Measurements from ENCODE around the gene ULK1. TPM values are rescaled to one million over a fixed set of nuclear protein-coding genes. Genes with fewer than 3 reads are reported as not detected.

ULK1 gene
- total RNA-seq, 1 experiment from 2014 or later, result 67.8 TPM

DNA sequence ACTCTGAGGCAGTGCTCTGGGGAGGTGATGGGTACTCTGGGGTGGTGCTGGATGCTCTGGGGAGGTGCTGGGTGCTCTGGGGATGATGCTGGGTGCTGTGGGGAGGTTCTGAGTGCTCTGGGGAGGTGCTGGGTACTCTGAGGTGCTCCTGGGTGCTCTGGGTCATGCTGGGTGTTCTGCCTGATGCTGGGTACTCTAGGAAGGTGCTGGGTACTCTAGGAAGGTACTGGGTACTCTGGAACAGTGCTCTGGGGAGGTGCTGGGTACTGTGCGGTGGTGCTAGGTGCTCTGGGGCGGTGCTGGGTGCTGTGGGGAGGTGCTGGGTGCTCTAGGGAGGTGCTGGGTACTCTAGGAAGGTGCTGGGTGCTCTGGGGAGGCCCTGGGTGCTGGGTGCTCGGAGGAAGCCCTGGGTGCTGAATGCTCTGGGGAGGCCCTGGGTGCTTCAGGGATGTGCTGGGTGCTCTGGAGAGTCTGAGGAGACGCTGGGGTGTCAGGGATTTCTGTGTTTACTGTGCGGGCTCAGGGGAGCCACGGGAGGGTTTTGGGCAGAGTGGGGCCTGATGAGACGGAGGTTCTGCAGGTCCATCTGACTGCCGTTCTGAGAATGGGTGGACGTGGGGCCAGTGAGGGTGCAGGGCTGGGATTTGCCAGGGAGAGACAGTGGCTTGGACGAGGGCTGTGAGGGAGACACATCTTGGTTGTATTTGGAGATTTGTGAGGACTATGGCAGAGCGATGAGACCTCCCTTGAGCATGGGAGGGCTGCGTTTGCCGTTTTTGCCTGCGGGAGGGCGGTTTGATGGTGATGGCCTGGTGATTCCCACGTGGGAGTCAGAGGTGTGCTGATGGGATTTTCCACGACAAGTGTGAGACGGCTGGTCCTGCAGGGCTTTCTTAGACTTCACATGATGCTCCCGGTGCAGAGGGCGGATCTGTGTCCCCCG lies 36.2 kb upstream of the ULK1 start:
- CTCF ChIA-PET, result no interaction called here
- H3K9me3 Mint-ChIP-seq, result no peaks in the 10 kb centered on the region
- POLR2A ChIA-PET, result no interaction called here
- peaks cover 19% of the 10 kb centered on the region for H3K27me3 Mint-ChIP-seq (ENCODE audit: low read depth)
- H3K4me1 Mint-ChIP-seq, result peaks cover 37% of the 10 kb centered on the region
- no peak overlapping the region for H3K4me3 Mint-ChIP-seq
- DNase-seq (ENCODE audit: low spot score), result no peak
- no peaks in the 10 kb centered on the region for H3K36me3 Mint-ChIP-seq
- TF ChIP-seq IRF2 (CRISPR knock-in tag; IDR thresholded peaks at IDR 0.05; ENCODE audit: borderline replicate concordance, low read depth) (no peak), NR1H2 (CRISPR knock-in tag; IDR thresholded peaks at IDR 0.05) (no peak), ELF4 (CRISPR knock-in tag; IDR thresholded peaks at IDR 0.05; ENCODE audit: low read depth) (no peak), ZNF263 (CRISPR knock-in tag; IDR thresholded peaks at IDR 0.05; ENCODE audit: low read depth) (no peak), ZNF232 (CRISPR knock-in tag; IDR thresholded peaks at IDR 0.05) (no peak), ZNF423 (CRISPR knock-in tag; IDR thresholded peaks at IDR 0.05) (no peak), GTF2I (CRISPR knock-in tag; conservative IDR thresholded peaks at IDR 0.05) (no peak), HMGA2 (CRISPR knock-in tag; IDR thresholded peaks at IDR 0.05) (no peak), FOXK1 (CRISPR knock-in tag; IDR thresholded peaks at IDR 0.05) (no peak), ZNF121 (CRISPR knock-in tag; IDR thresholded peaks at IDR 0.05) (no peak)
- TF ChIP-seq, protein P1, sequence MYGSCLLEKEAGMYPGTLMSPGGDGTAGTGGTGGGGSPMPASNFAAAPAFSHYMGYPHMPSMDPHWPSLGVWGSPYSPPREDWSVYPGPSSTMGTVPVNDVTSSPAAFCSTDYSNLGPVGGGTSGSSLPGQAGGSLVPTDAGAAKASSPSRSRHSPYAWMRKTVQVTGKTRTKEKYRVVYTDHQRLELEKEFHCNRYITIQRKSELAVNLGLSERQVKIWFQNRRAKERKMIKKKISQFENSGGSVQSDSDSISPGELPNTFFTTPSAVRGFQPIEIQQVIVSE (CRISPR knock-in tag; IDR thresholded peaks at IDR 0.05; ENCODE audit: borderline replicate concordance), result no peak
- TF ChIP-seq, protein P2, sequence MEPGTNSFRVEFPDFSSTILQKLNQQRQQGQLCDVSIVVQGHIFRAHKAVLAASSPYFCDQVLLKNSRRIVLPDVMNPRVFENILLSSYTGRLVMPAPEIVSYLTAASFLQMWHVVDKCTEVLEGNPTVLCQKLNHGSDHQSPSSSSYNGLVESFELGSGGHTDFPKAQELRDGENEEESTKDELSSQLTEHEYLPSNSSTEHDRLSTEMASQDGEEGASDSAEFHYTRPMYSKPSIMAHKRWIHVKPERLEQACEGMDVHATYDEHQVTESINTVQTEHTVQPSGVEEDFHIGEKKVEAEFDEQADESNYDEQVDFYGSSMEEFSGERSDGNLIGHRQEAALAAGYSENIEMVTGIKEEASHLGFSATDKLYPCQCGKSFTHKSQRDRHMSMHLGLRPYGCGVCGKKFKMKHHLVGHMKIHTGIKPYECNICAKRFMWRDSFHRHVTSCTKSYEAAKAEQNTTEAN (CRISPR knock-in tag; IDR thresholded peaks at IDR 0.05), result no peak
- TF ChIP-seq, protein P3, sequence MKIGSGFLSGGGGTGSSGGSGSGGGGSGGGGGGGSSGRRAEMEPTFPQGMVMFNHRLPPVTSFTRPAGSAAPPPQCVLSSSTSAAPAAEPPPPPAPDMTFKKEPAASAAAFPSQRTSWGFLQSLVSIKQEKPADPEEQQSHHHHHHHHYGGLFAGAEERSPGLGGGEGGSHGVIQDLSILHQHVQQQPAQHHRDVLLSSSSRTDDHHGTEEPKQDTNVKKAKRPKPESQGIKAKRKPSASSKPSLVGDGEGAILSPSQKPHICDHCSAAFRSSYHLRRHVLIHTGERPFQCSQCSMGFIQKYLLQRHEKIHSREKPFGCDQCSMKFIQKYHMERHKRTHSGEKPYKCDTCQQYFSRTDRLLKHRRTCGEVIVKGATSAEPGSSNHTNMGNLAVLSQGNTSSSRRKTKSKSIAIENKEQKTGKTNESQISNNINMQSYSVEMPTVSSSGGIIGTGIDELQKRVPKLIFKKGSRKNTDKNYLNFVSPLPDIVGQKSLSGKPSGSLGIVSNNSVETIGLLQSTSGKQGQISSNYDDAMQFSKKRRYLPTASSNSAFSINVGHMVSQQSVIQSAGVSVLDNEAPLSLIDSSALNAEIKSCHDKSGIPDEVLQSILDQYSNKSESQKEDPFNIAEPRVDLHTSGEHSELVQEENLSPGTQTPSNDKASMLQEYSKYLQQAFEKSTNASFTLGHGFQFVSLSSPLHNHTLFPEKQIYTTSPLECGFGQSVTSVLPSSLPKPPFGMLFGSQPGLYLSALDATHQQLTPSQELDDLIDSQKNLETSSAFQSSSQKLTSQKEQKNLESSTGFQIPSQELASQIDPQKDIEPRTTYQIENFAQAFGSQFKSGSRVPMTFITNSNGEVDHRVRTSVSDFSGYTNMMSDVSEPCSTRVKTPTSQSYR (CRISPR knock-in tag; IDR thresholded peaks at IDR 0.05), result no peak
- TF ChIP-seq, protein P4, sequence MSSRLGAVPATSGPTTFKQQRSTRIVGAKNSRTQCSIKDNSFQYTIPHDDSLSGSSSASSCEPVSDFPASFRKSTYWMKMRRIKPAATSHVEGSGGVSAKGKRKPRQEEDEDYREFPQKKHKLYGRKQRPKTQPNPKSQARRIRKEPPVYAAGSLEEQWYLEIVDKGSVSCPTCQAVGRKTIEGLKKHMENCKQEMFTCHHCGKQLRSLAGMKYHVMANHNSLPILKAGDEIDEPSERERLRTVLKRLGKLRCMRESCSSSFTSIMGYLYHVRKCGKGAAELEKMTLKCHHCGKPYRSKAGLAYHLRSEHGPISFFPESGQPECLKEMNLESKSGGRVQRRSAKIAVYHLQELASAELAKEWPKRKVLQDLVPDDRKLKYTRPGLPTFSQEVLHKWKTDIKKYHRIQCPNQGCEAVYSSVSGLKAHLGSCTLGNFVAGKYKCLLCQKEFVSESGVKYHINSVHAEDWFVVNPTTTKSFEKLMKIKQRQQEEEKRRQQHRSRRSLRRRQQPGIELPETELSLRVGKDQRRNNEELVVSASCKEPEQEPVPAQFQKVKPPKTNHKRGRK (CRISPR knock-in tag; IDR thresholded peaks at IDR 0.05; ENCODE audit: borderline replicate concordance), result no peak
- TF ChIP-seq, protein P5, sequence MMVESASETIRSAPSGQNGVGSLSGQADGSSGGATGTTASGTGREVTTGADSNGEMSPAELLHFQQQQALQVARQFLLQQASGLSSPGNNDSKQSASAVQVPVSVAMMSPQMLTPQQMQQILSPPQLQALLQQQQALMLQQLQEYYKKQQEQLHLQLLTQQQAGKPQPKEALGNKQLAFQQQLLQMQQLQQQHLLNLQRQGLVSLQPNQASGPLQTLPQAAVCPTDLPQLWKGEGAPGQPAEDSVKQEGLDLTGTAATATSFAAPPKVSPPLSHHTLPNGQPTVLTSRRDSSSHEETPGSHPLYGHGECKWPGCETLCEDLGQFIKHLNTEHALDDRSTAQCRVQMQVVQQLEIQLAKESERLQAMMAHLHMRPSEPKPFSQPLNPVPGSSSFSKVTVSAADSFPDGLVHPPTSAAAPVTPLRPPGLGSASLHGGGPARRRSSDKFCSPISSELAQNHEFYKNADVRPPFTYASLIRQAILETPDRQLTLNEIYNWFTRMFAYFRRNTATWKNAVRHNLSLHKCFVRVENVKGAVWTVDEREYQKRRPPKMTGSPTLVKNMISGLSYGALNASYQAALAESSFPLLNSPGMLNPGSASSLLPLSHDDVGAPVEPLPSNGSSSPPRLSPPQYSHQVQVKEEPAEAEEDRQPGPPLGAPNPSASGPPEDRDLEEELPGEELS (CRISPR knock-in tag; IDR thresholded peaks at IDR 0.05), result no peak
- ATAC-seq, result no peak
- no peak overlapping the region for H3K27ac Mint-ChIP-seq
